ENCODE measurements around the gene PRR18. TPM values are rescaled to one million over a fixed set of nuclear protein-coding genes. Genes with fewer than 3 reads are reported as not detected.

The PRR18 gene
- total and polyA plus RNA-seq, 11 donors = 0.07 to 0.12 (median 0.10) TPM; not detected in 5

DNA sequence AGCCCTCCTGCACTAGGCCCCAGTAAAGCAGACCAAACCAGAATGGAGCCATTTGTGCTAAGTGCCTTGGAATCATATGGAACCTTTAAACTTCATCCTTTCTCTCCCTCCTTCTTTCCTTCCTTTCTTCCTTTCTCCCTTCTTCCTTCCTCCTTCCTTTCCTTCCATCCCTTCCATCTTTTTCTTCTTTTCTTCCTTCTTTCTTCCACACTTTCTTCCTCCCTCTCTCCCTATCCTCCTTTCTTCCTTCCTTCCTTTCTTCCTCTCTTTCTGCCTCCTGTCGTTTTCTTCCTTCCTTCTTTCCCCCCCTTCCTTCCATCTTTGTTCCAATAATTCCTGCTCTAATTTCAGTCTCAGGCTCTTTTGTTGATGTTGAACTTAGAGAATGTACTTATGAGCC lies 45.3 kb upstream of the PRR18 start:
- H3K4me1 ChIP-seq = no peaks in the 10 kb centered on the region
- DNase-seq = no peak
- H3K4me3 ChIP-seq = no peak overlapping the region
- no peak overlapping the region for H3K27ac ChIP-seq
- WGBS, 4 donors = 51 to 71% (median 61%) methylated on average over 1 of the region's 1 CpG
- H3K27me3 ChIP-seq = no peaks in the 10 kb centered on the region
- no peak for TF ChIP-seq POLR2A (IDR thresholded peaks at IDR 0.05)
- no peak for TF ChIP-seq CTCF (IDR thresholded peaks at IDR 0.05)
- ATAC-seq = no peak
- H3K9me3 ChIP-seq = peaks cover 0 to 16% (median 0%) of the 10 kb centered on the region in 12 donors
- intact Hi-C loops (cut with DNase I) = no loop called here
- no peaks in the 10 kb centered on the region for H3K36me3 ChIP-seq

GRCh38 chr6:166352923-166353322 lies 44.7 kb upstream of the PRR18 start:
- H3K4me1 ChIP-seq = no peaks in the 10 kb centered on the region
- no peaks in the 10 kb centered on the region for H3K36me3 ChIP-seq
- H3K27ac ChIP-seq = no peak overlapping the region
- no peak for TF ChIP-seq POLR2A (IDR thresholded peaks at IDR 0.05)
- TF ChIP-seq CTCF (IDR thresholded peaks at IDR 0.05) = no peak
- no peak overlapping the region for H3K4me3 ChIP-seq
- ATAC-seq (no peak), DNase-seq (no peak)
- intact Hi-C loops (cut with DNase I) = no loop called here
- H3K27me3 ChIP-seq = no peaks in the 10 kb centered on the region
- H3K9me3 ChIP-seq = peaks cover 0 to 16% (median 0%) of the 10 kb centered on the region in 12 donors

DNA sequence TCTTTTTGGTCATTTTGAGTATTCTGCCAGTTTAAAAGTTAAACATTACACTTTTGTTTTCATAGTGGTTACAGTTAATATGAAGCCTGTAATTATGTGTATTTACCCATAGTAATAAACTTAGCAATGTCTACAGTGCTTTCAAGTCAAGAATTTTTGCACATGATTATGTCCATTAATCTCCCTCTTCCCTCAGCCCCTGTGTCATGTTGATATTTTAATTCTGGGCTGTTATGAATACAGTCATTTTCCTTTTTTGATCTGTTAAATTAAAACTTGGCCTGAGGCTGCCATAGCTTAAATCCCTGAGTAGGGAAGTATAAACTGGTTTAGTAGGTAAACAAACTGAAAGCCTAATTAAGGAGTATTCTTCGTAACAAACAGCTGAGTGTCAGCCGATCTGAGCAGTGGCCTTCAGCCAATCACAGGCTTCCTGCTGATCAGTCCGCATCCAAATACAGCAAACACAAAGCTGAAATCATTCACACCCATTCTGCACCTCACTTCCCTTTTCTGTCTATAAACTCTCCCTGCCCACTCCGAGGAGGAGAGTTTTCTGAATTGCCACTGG lies 43.6 kb upstream of the PRR18 start:
- intact Hi-C loops (cut with DNase I) = no loop called here
- Histone ChIP-seq H3K4me1 (peaks cover 0 to under 1% (median 0%) of the 10 kb centered on the region in 12 donors), H3K36me3 (no peaks in the 10 kb centered on the region), H3K9me3 (peaks cover 0 to 16% (median 0%) of the 10 kb centered on the region in 12 donors), H3K27ac (peak overlapping the region in 3 of 12 donors; percentile 23 to 43 (median 25)), H3K4me3 (peak overlapping the region in 3 of 12 donors; percentile 2 to 21 (median 6)), H3K27me3 (no peaks in the 10 kb centered on the region)
- 20 to 33% (median 27%) methylated on average over 4 of the region's 4 CpGs for WGBS, 4 donors
- DNase-seq (no peak), ATAC-seq (peak in 3 of 4 donors; percentile 60 to 90 (median 71))
- TF ChIP-seq CTCF (IDR thresholded peaks at IDR 0.05) (no peak), POLR2A (IDR thresholded peaks at IDR 0.05) (no peak)

DNA sequence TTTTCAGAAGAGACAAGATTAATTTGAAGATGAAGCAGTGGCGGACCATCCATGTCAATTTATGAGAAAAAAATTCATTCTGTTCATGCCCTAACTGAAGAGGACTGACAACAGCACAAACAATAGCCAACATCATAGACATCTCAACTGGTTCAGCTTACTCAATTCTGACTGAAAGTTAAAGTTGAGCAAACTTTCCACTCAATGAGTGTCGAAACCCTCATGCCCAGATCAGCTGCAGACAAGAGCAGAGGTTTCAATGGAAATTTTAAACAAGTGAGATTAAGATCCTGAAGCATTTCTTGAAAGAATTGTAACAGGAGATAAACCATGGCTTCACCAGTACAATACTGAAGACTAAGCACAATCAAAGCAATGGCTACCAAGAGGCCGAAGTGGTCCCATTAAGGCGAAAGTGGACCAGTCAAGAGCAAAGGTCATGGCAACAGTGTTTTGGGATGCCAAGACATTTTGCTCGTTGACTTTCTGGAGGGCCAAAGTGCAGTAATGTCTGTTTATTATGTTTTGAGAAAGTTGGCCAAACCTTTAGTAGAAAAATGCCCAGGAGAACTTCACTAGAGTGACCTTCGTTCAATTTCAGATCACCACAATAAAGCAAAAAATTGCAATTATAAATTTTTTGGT lies 40.2 kb upstream of the PRR18 start:
- no peak for ATAC-seq
- intact Hi-C loops (cut with DNase I) = no loop called here
- no peaks in the 10 kb centered on the region for H3K27me3 ChIP-seq

More for the DNA sequence above, 40.2 kb upstream of the PRR18 start:
- Histone ChIP-seq H3K27ac (no peak overlapping the region), H3K4me3 (no peak overlapping the region), H3K4me1 (peaks cover 0 to 10% (median 2%) of the 10 kb centered on the region in 12 donors), H3K36me3 (no peaks in the 10 kb centered on the region), H3K9me3 (peaks cover 0 to 16% (median 0%) of the 10 kb centered on the region in 12 donors)
- TF ChIP-seq CTCF (IDR thresholded peaks at IDR 0.05) = no peak
- TF ChIP-seq POLR2A (IDR thresholded peaks at IDR 0.05) = no peak
- no peak for DNase-seq
- 87 to 90% (median 88%) methylated on average over 6 of the region's 6 CpGs for WGBS, 4 donors

Data from heart left ventricle (tissue), 16 donors.